Astrocyte of the cerebellum (primary cell): ENCODE measurements around the gene CHAF1B.

Source experiments
- DNase-seq: peaks from one replicate; pipeline ENCODE4 v3.0.0-alpha.2; 2011; ENCODE audit warnings: low read depth
- H3K4me3 ChIP-seq: 2 replicates; pipeline ENCODE4 v1.5.1; 2011; ENCODE audit warnings: mild to moderate bottlenecking, low read depth, low read length, moderate library complexity
- CTCF ChIP-seq: IDR thresholded peaks from 2 replicates; pipeline ENCODE4 v1.5.1; 2012; ENCODE audit warnings: low read length, low read depth, moderate library complexity, mild to moderate bottlenecking; ENCODE audit errors: missing control alignments
- in situ Hi-C: cut with HindIII; loops from 2 replicates; pipeline ENCODE4 v1.10.0; 2017; ENCODE audit warnings: low sequenced_read_pairs

The CHAF1B gene

GRCh38 chr21:36433059-36433709 is 48.0 kb downstream of the CHAF1B start:
- TF ChIP-seq CTCF, result no peak
- in situ Hi-C loops, result no loop called here

GRCh38 chr21:36434144-36434543 is 49.0 kb downstream of the CHAF1B start:
- no peak for DNase-seq
- H3K4me3 ChIP-seq, result no peak overlapping the region
- in situ Hi-C loops, result no loop called here
- no peak for TF ChIP-seq CTCF

More at GRCh38 chr21:36433059-36433709, 48.0 kb downstream of the CHAF1B start:
- DNase-seq, result no peak
- H3K4me3 ChIP-seq, result no peak overlapping the region

GRCh38 chr21:36436829-36437744 is 51.9 kb downstream of the CHAF1B start:
- in situ Hi-C loops, result no loop called here
- no peak overlapping the region for H3K4me3 ChIP-seq
- no peak for DNase-seq
- TF ChIP-seq CTCF, result no peak

- in situ Hi-C loops, result no loop called here
- no peak for DNase-seq
- no peak for TF ChIP-seq CTCF
- no peak overlapping the region for H3K4me3 ChIP-seq
Observed at GRCh38 chr21:36437745-36438128, 52.5 kb downstream of the CHAF1B start.

- no peak for DNase-seq
- no peak for TF ChIP-seq CTCF
- no peak overlapping the region for H3K4me3 ChIP-seq
- in situ Hi-C loops, result no loop called here
Observed at GRCh38 chr21:36441715-36442114, 56.5 kb downstream of the CHAF1B start.

GRCh38 chr21:36446301-36446700 is 61.1 kb downstream of the CHAF1B start:
- no peak overlapping the region for H3K4me3 ChIP-seq
- in situ Hi-C loops, result no loop called here
- TF ChIP-seq CTCF, result no peak

More at GRCh38 chr21:36446301-36446700, 61.1 kb downstream of the CHAF1B start:
- no peak for DNase-seq
